GM23338 (cell line): ENCODE measurements around the gene OXGR1. TPM values are rescaled to one million over a fixed set of nuclear protein-coding genes. Genes with fewer than 3 reads are reported as not detected.

Experiments used
- ATAC-seq: fragments of 200-7000 bp; cut with Tn5 transposase; 3 replicates; pipeline ENCODE4 v1.9.1; 2020
- DNase-seq: peaks from one replicate; pipeline ENCODE4 v3.0.0-alpha.2; 2015; ENCODE audit warnings: low spot score
- H2AFZ ChIP-seq: fragments of 200-600 bp; sonication (generic); 2 replicates; pipeline ENCODE4 v1.8.0; 2016; ENCODE audit warnings: antibody characterized with exemption, mild to moderate bottlenecking, moderate library complexity
- H3F3A ChIP-seq: fragments of 200-600 bp; sonication (generic); replicated peaks from 2 replicates; pipeline ENCODE4 v1.8.0; 2017; ENCODE audit warnings: antibody characterized with exemption, mixed run types, low read depth
- H3K27ac ChIP-seq: fragments of 200-600 bp; sonication (generic); 2 replicates; pipeline ENCODE4 v1.6.1; 2016; ENCODE audit warnings: low read depth
- H3K27me3 ChIP-seq: fragments of 200-600 bp; sonication (generic); 2 replicates; pipeline ENCODE4 v1.8.0; 2016; ENCODE audit warnings: mild to moderate bottlenecking, mixed run types, moderate library complexity; ENCODE audit not compliant: insufficient read depth
- H3K36me3 ChIP-seq: fragments of 200-600 bp; sonication (generic); 2 replicates; pipeline ENCODE4 v1.8.0; 2016; ENCODE audit warnings: mild to moderate bottlenecking; ENCODE audit not compliant: insufficient read depth
- H3K4me1 ChIP-seq: fragments of 200-600 bp; sonication (generic); 2 replicates; pipeline ENCODE4 v1.8.0; 2016; ENCODE audit warnings: mild to moderate bottlenecking, moderate library complexity; ENCODE audit not compliant: insufficient read depth
- H3K4me2 ChIP-seq: fragments of 200-600 bp; sonication (generic); 2 replicates; pipeline ENCODE4 v1.7.1; 2017; ENCODE audit warnings: mixed run types
- H3K4me3 ChIP-seq: fragments of 200-600 bp; sonication (generic); 2 replicates; pipeline ENCODE4 v1.6.1; 2016; ENCODE audit warnings: mixed run types
- H3K79me2 ChIP-seq: fragments of 200-600 bp; sonication (generic); replicated peaks from 2 replicates; pipeline ENCODE4 v1.8.0; 2017; ENCODE audit warnings: mild to moderate bottlenecking; ENCODE audit not compliant: insufficient read depth
- H3K9me2 ChIP-seq: fragments of 200-600 bp; sonication (generic); 2 replicates; pipeline ENCODE4 v1.8.0; 2017; ENCODE audit not compliant: insufficient read depth
- H4K20me1 ChIP-seq: fragments of 200-600 bp; sonication (generic); replicated peaks from 2 replicates; pipeline ENCODE4 v1.8.0; 2017; ENCODE audit warnings: mild to moderate bottlenecking; ENCODE audit not compliant: insufficient read depth
- H3K27ac Mint-ChIP-seq: 2 replicates; pipeline ENCODE4 v1.8.0; 2020; ENCODE audit warnings: inconsistent platforms, mild to moderate bottlenecking, moderate library complexity, mixed read lengths
- H3K27me3 Mint-ChIP-seq: 3 replicates; pipeline ENCODE4 v1.8.0; 2022; ENCODE audit warnings: low read depth, mild to moderate bottlenecking, moderate library complexity, mixed read lengths, inconsistent platforms; ENCODE audit not compliant: insufficient read depth, poor library complexity
- H3K36me3 Mint-ChIP-seq: 3 replicates; pipeline ENCODE4 v1.8.0; 2021; ENCODE audit warnings: low read depth, mild to moderate bottlenecking, inconsistent platforms, moderate library complexity, mixed read lengths
- H3K4me1 Mint-ChIP-seq: 3 replicates; pipeline ENCODE4 v1.8.0; 2020; ENCODE audit warnings: mild to moderate bottlenecking, inconsistent platforms, mixed read lengths
- H3K4me3 Mint-ChIP-seq: 3 replicates; pipeline ENCODE4 v1.8.0; 2021; ENCODE audit warnings: moderate library complexity, mild to moderate bottlenecking, inconsistent platforms, mixed read lengths
- H3K9me3 Mint-ChIP-seq: 3 replicates; pipeline ENCODE4 v1.8.0; 2020; ENCODE audit warnings: moderate library complexity, mild to moderate bottlenecking, inconsistent platforms, mixed read lengths
- CREB1 ChIP-seq: fragments of 250-450 bp; sonication (Bioruptor Pico); IDR thresholded peaks from 2 replicates; pipeline ENCODE4 v1.5.0; 2020; ENCODE audit warnings: low read depth, mild to moderate bottlenecking, moderate library complexity
- EZH2phosphoT487 ChIP-seq: fragments of 200-600 bp; sonication (generic); IDR thresholded peaks from one replicate; pipeline ENCODE4 v1.8.1; 2018; ENCODE audit warnings: antibody characterized with exemption; ENCODE audit not compliant: unreplicated experiment
- JUNB ChIP-seq: IDR thresholded peaks from one replicate; pipeline ENCODE4 v1.6.1; 2016; ENCODE audit warnings: antibody characterized with exemption; ENCODE audit not compliant: unreplicated experiment
- NANOG ChIP-seq: IDR thresholded peaks from 2 replicates; pipeline ENCODE4 v1.6.1; 2016; ENCODE audit warnings: antibody characterized with exemption, borderline replicate concordance
- POLR2AphosphoS5 ChIP-seq: IDR thresholded peaks from 2 replicates; pipeline ENCODE4 v1.6.1; 2016; ENCODE audit warnings: antibody characterized with exemption, low read depth
- STAT1 ChIP-seq: IDR thresholded peaks from one replicate; pipeline ENCODE4 v1.6.1; 2016; ENCODE audit warnings: antibody characterized with exemption; ENCODE audit not compliant: unreplicated experiment
- ZNF114 ChIP-seq: fragments of 250-450 bp; sonication (Bioruptor Pico); IDR thresholded peaks from 2 replicates; pipeline ENCODE4 v1.5.0; 2020; ENCODE audit warnings: mild to moderate bottlenecking, moderate library complexity
- ZNF331 ChIP-seq: fragments of 250-450 bp; sonication (Bioruptor Pico); IDR thresholded peaks from 2 replicates; pipeline ENCODE4 v1.5.0; 2020; ENCODE audit warnings: low read depth, mild to moderate bottlenecking, moderate library complexity
- polyA plus RNA-seq: library from polyadenylated mRNA; unstranded; fragments of >200 nt; fragmentation: Nextera tagmentation; extraction: Ambion mirVana; gene quantifications from 2 replicates; pipeline ENCODE4 v1.2.1, GENCODE V29; 2016
- total RNA-seq: library from RNA; depleted of rRNA; stranded (reverse); fragments of >200 nt; shearing (Covaris generic); gene quantifications from 2 replicates; pipeline ENCODE4 v1.2.3, GENCODE V29; 2014
- TF ChIP-seq, protein P1 (sequence below): fragments of 250-450 bp; sonication (Bioruptor Pico); IDR thresholded peaks from 2 replicates; pipeline ENCODE4 v1.5.0; 2020; ENCODE audit warnings: mild to moderate bottlenecking, moderate library complexity

The OXGR1 gene
- total and polyA plus RNA-seq, 2 experiments from 2014 or later = 0.29 to 0.80 TPM

DNA sequence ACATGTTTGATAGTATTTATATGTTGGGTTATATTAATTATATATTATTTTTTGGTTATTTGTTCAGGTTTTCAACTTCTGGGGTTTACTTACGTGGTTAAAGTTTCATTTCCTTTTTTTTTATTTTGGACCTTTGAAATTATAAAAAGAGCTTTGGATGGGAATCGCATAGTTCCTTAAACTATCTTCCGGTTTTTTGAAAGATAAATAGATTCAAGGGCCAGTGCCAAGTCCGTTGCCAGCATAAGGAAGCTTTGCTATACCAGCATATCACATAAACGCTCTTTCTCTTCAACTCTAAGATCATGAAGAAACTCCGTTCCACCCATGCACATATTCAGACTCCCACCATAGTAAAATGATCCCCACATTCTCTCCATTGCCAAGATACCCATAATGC, 7.4 kb upstream of the OXGR1 start (continued):
- TF ChIP-seq, protein P1, sequence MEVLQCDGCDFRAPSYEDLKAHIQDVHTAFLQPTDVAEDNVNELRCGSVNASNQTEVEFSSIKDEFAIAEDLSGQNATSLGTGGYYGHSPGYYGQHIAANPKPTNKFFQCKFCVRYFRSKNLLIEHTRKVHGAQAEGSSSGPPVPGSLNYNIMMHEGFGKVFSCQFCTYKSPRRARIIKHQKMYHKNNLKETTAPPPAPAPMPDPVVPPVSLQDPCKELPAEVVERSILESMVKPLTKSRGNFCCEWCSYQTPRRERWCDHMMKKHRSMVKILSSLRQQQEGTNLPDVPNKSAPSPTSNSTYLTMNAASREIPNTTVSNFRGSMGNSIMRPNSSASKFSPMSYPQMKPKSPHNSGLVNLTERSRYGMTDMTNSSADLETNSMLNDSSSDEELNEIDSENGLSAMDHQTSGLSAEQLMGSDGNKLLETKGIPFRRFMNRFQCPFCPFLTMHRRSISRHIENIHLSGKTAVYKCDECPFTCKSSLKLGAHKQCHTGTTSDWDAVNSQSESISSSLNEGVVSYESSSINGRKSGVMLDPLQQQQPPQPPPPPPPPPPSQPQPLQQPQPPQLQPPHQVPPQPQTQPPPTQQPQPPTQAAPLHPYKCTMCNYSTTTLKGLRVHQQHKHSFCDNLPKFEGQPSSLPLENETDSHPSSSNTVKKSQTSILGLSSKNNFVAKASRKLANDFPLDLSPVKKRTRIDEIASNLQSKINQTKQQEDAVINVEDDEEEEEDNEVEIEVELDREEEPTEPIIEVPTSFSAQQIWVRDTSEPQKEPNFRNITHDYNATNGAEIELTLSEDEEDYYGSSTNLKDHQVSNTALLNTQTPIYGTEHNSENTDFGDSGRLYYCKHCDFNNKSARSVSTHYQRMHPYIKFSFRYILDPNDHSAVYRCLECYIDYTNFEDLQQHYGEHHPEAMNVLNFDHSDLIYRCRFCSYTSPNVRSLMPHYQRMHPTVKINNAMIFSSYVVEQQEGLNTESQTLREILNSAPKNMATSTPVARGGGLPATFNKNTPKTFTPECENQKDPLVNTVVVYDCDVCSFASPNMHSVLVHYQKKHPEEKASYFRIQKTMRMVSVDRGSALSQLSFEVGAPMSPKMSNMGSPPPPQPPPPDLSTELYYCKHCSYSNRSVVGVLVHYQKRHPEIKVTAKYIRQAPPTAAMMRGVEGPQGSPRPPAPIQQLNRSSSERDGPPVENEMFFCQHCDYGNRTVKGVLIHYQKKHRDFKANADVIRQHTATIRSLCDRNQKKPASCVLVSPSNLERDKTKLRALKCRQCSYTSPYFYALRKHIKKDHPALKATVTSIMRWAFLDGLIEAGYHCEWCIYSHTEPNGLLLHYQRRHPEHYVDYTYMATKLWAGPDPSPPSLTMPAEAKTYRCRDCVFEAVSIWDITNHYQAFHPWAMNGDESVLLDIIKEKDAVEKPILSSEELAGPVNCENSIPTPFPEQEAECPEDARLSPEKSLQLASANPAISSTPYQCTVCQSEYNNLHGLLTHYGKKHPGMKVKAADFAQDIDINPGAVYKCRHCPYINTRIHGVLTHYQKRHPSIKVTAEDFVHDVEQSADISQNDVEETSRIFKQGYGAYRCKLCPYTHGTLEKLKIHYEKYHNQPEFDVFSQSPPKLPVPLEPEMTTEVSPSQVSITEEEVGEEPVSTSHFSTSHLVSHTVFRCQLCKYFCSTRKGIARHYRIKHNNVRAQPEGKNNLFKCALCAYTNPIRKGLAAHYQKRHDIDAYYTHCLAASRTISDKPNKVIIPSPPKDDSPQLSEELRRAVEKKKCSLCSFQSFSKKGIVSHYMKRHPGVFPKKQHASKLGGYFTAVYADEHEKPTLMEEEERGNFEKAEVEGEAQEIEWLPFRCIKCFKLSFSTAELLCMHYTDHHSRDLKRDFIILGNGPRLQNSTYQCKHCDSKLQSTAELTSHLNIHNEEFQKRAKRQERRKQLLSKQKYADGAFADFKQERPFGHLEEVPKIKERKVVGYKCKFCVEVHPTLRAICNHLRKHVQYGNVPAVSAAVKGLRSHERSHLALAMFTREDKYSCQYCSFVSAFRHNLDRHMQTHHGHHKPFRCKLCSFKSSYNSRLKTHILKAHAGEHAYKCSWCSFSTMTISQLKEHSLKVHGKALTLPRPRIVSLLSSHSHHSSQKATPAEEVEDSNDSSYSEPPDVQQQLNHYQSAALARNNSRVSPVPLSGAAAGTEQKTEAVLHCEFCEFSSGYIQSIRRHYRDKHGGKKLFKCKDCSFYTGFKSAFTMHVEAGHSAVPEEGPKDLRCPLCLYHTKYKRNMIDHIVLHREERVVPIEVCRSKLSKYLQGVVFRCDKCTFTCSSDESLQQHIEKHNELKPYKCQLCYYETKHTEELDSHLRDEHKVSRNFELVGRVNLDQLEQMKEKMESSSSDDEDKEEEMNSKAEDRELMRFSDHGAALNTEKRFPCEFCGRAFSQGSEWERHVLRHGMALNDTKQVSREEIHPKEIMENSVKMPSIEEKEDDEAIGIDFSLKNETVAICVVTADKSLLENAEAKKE (CRISPR knock-in tag) = no peak
- TF ChIP-seq JUNB = no peak

DNA sequence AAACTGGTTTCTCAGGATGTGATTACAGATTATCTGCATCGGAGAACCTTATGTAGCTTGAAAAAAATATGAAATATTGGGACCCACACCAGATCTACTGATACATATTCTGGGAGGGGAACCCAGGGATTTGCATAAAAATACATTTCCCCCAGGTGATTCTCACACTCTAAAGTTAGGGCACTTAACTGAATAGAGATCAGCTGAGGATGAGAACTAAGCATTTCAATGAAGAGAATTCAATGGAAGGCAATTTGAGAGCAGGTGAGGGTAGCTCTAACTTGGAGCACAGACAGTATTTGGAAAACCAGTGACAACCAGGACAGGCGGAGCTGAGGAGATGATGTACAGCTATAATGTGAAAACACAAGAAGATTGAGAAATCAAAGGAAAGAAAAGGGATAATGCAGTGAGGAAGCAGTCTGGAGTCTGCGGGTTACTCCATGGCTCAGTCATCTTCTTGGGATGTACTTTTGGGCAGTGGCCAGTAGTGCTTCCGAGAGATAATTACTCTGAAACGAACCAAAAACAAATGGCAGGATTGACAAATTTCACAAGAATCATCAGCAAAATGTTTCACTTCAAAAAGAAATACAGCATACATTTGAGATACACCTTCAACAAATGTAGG, 6.1 kb upstream of the OXGR1 start:
- peak; percentile 80 for ATAC-seq
- TF ChIP-seq ZNF114 (CRISPR knock-in tag) = no peak
- no peak for TF ChIP-seq STAT1
- peak; percentile 37; the same call in 1 of the 2 replicates for TF ChIP-seq NANOG
- no peak for TF ChIP-seq ZNF331 (CRISPR knock-in tag)
- TF ChIP-seq, protein P1 (CRISPR knock-in tag) = no peak
- no peak for TF ChIP-seq CREB1 (CRISPR knock-in tag)
- TF ChIP-seq EZH2phosphoT487 = no peak
- TF ChIP-seq POLR2AphosphoS5 = peak; percentile 47; the same call in 1 of the 2 replicates

More for the DNA sequence above, 6.1 kb upstream of the OXGR1 start:
- Histone ChIP-seq H3K79me2 (no peaks in the 10 kb centered on the region), H3K36me3 (no peaks in the 10 kb centered on the region), H3K27me3 (peaks cover 97% of the 10 kb centered on the region), H4K20me1 (no peaks in the 10 kb centered on the region; the same call in 1 of the 2 replicates), H3K27ac (no peak overlapping the region), H3K4me1 (peaks cover 9% of the 10 kb centered on the region), H2AFZ (no peak overlapping the region), H3K4me3 (no peak overlapping the region), H3F3A (no peaks in the 10 kb centered on the region), H3K4me2 (no peak overlapping the region), H3K9me2 (no peaks in the 10 kb centered on the region)
- H3K27ac Mint-ChIP-seq = no peak overlapping the region
- peak; percentile 36 for DNase-seq
- no peaks in the 10 kb centered on the region for H3K9me3 Mint-ChIP-seq
- H3K4me1 Mint-ChIP-seq = peaks cover 10% of the 10 kb centered on the region; the same call in 2 of the 3 replicates
- H3K36me3 Mint-ChIP-seq = no peaks in the 10 kb centered on the region
- peaks cover 52% of the 10 kb centered on the region for H3K27me3 Mint-ChIP-seq
- H3K4me3 Mint-ChIP-seq = no peak overlapping the region
